GM12878 (cell line): ENCODE results near the gene PIGL. TPM values are rescaled to one million over a fixed set of nuclear protein-coding genes. Genes with fewer than 3 reads are reported as not detected.

Experiments used
- ATAC-seq: fragments of 200-7000 bp; cut with Tn5 transposase; 3 replicates; pipeline ENCODE4 v1.9.1; 2020; ENCODE audit warnings: mild to moderate bottlenecking, moderate library complexity
- BruUV-seq: library from RNA; stranded (reverse); fragments of 400-500 nt; replicated peaks from 2 replicates; lab custom pipeline; 2021; lab: Mats Ljungman, UMichigan
- CTCF ChIA-PET: fragments of 300-600 bp; sonication (Branson Sonifier 250); formaldehyde crosslinking; extraction: SDS; loops from one replicate; lab custom pipeline; 2021; ENCODE audit warnings: inconsistent platforms; lab: Yijun Ruan, JAX
- POLR2A ChIA-PET: fragments of 350-600 bp; formaldehyde crosslinking; extraction: SDS; loops from one replicate; lab custom pipeline; 2021; ENCODE audit warnings: inconsistent platforms; lab: Charles Lee
- RAD21 ChIA-PET: fragments of 300-600 bp; sonication (Branson Sonifier 250); formaldehyde crosslinking; loops from one replicate; lab custom pipeline; 2023; ENCODE audit warnings: antibody characterized with exemption; ENCODE audit not compliant: unreplicated experiment; lab: Charles Lee
- SMC1A ChIA-PET: fragments of 300-600 bp; sonication (Branson Sonifier 250); formaldehyde crosslinking; loops from one replicate; lab custom pipeline; 2023; ENCODE audit not compliant: unreplicated experiment, uncharacterized antibody; lab: Charles Lee
- DNase-seq: peaks from one replicate; pipeline ENCODE4 v3.0.0-alpha.2; 2011; ENCODE audit warnings: low read depth, low spot score
- FAIRE-seq: peaks from 3 replicates; lab custom pipeline; 2011; peaks lifted over from hg19 to GRCh38; lab: Jason Lieb, UNC
- H2AFZ ChIP-seq: 2 replicates; pipeline ENCODE4 v1.6.0; 2011; ENCODE audit warnings: low read depth, low read length, control low read depth; ENCODE audit not compliant: control insufficient read depth
- H3K27ac ChIP-seq: 2 replicates; pipeline ENCODE4 v1.5.1; 2011; ENCODE audit warnings: control low read depth; ENCODE audit not compliant: control insufficient read depth, insufficient read depth
- H3K27me3 ChIP-seq, 2 experiments: replicated peaks in 1 of 2; 2 replicates each; pipeline versions ENCODE4 v1.6.0 to v1.6.1; 2011; ENCODE audit warnings: low read length in 1 of 2; ENCODE audit not compliant: control insufficient read depth in 2 of 2, insufficient read depth in 2 of 2
- H3K36me3 ChIP-seq, 2 experiments: 2 replicates each; pipeline ENCODE4 v1.5.1; 2011; ENCODE audit warnings: low read length in 1 of 2; ENCODE audit not compliant: control insufficient read depth in 2 of 2, insufficient read depth in 2 of 2
- H3K4me1 ChIP-seq: 2 replicates; pipeline ENCODE4 v1.6.1; 2011; ENCODE audit warnings: mild to moderate bottlenecking, low read length, moderate library complexity, mixed read lengths; ENCODE audit not compliant: control insufficient read depth, insufficient read depth
- H3K4me2 ChIP-seq: 2 replicates; pipeline ENCODE4 v1.6.0; 2011; ENCODE audit warnings: control low read depth; ENCODE audit not compliant: control insufficient read depth, insufficient read depth
- H3K4me3 ChIP-seq: fragments of 200-600 bp; sonication (generic); 2 replicates; pipeline ENCODE4 v1.5.1; 2016
- H3K79me2 ChIP-seq: 2 replicates; pipeline ENCODE4 v1.6.0; 2011; ENCODE audit warnings: low read length; ENCODE audit not compliant: control insufficient read depth, insufficient read depth
- H3K9ac ChIP-seq: 2 replicates; pipeline ENCODE4 v1.8.0; 2011; ENCODE audit warnings: low read length, control low read depth, mixed read lengths; ENCODE audit not compliant: control insufficient read depth, insufficient read depth
- H3K9me3 ChIP-seq: replicated peaks from 3 replicates; pipeline ENCODE4 v1.5.1; 2011; ENCODE audit warnings: mild to moderate bottlenecking, low read length; ENCODE audit not compliant: control insufficient read depth, insufficient read depth
- H4K20me1 ChIP-seq: 2 replicates; pipeline ENCODE4 v1.6.0; 2011; ENCODE audit not compliant: control insufficient read depth, insufficient read depth
- RAD51 ChIP-seq: fragments of 450-650 bp; IDR thresholded peaks from 2 replicates; pipeline ENCODE4 v1.6.1; 2016; ENCODE audit warnings: moderate library complexity, mild to moderate bottlenecking, inconsistent platforms
- TCF7 ChIP-seq: IDR thresholded peaks from 2 replicates; pipeline ENCODE4 v1.6.1; 2014; ENCODE audit warnings: antibody characterized with exemption, borderline replicate concordance
- ZBTB40 ChIP-seq: fragments of 450-650 bp; IDR thresholded peaks from 2 replicates; pipeline ENCODE4 v1.6.1; 2016; ENCODE audit warnings: mild to moderate bottlenecking, moderate library complexity, borderline replicate concordance
- WGBS: methylation state at CpG from one replicate; pipeline ENCODE4 v1.1.6; 2016; ENCODE audit warnings: low lambda C conversion rate; ENCODE audit not compliant: insufficient replicate concordance, insufficient coverage; ENCODE audit errors: missing lambda C conversion rate; 5-methylcytosine and 5-hydroxymethylcytosine counted together
- in situ Hi-C: fragments of 300-500 bp; cut with MboI; formaldehyde crosslinking; loops from 9 replicates; pipeline ENCODE4 v1.14.3; 2018; ENCODE audit warnings: mixed read lengths
- intact Hi-C: fragments of 100-400 bp; cut with micrococcal nuclease; formaldehyde crosslinking; loops from one replicate; pipeline ENCODE4 v1.14.2; 2022; ENCODE audit not compliant: unreplicated experiment
- polyA plus RNA-seq, 11 experiments: library from polyadenylated mRNA; depleted of rRNA in 4 of 11; unstranded in 6 of 11; stranded (reverse) in 5 of 11; fragments of >200 nt; fragmentation: Nextera tagmentation in 4 of 11; fragmentation: Illumina TruSeq in 1 of 11; extraction: Ambion mirVana in 4 of 11; extraction: Trizol in 1 of 11; gene quantifications; 1 replicate in 1 of 11; 2 replicates in 10 of 11; pipeline versions ENCODE4 v1.2.1 to v1.2.3, GENCODE V29; 2011 to 2016; ENCODE audit warnings: inconsistent platforms in 2 of 11, missing spikeins in 2 of 11, low read depth in 1 of 11
- total RNA-seq, 4 experiments: library from RNA; depleted of rRNA in 3 of 4; stranded (reverse); fragments of >200 nt in 3 of 4; fragmentation: Illumina TruSeq in 1 of 4; extraction: Trizol in 1 of 4; gene quantifications; 2 replicates each; pipeline versions ENCODE4 v1.2.1 to v1.2.3, GENCODE V29; 2013 to 2021

Gene PIGL
- total and polyA plus RNA-seq, 10 of the 15 experiments (the other 5 are each of a cell fraction or from before 2014, with no cell fraction given) = 25.9 to 52.5 (median 30.2) TPM

- no peak overlapping the region for H3K9ac ChIP-seq
- no peak overlapping the region for H2AFZ ChIP-seq
- in situ Hi-C loops (no loop called here), intact Hi-C loops (no loop called here)
- no peak for ATAC-seq
- H4K20me1 ChIP-seq = no peaks in the 10 kb centered on the region
- 81% methylated on average over 4 of the region's 4 CpGs for WGBS
- RAD21 ChIA-PET = no interaction called here
- no peak for DNase-seq
- H3K4me1 ChIP-seq = peaks cover 5% of the 10 kb centered on the region; the same call in 1 of the 2 replicates
- SMC1A ChIA-PET = interaction anchor here (1.0 to 1.4 kb wide), 3 partner anchors 9 to 22 kb away, joined by 3 to 5 read pairs (median 4); no protein-coding TSS in a partner anchor
- peaks cover 1 to 15% of the 10 kb centered on the region in 2 experiments for H3K36me3 ChIP-seq
- H3K27me3 ChIP-seq = no peaks in the 10 kb centered on the region
- peaks cover 20% of the 10 kb centered on the region for H3K79me2 ChIP-seq
- CTCF ChIA-PET = interaction anchor here (0.7 to 1.0 kb wide), 2 partner anchors 17 to 20 kb away, joined by 3 to 4 read pairs; no protein-coding TSS in a partner anchor
- POLR2A ChIA-PET = no interaction called here
- no peak overlapping the region for H3K27ac ChIP-seq
- no peak for TF ChIP-seq TCF7
- TF ChIP-seq RAD51 = no peak
- TF ChIP-seq ZBTB40 = no peak
- BruUV-seq = no TSS peak
- no peak for FAIRE-seq
- H3K4me2 ChIP-seq = no peak overlapping the region
- no peaks in the 10 kb centered on the region for H3K9me3 ChIP-seq
- no peak overlapping the region for H3K4me3 ChIP-seq
These were observed 26.2 kb upstream of the PIGL start for GRCh38 chr17:16190703-16191360.
